ENCODE data around the gene DSN1. TPM values are rescaled to one million over a fixed set of nuclear protein-coding genes. Genes with fewer than 3 reads are reported as not detected.

DSN1 gene
- total and polyA plus RNA-seq, 2 donors (not counting 3 experiments of a cell fraction or from before 2014, with no cell fraction given), result 11.0 to 25.0 TPM

- no peak overlapping the region for H3K9ac ChIP-seq (replicated peaks; ENCODE audit: extremely low read depth, insufficient read depth, low read length)
- H2AFZ ChIP-seq (ENCODE audit: low read depth, low read length), result no peak overlapping the region
- no peaks in the 10 kb centered on the region for H3K79me2 ChIP-seq (ENCODE audit: control insufficient read depth, insufficient read depth, low read length)
- CTCF ChIA-PET, result interaction anchor here (0.9 to 3.7 kb wide), 7 partner anchors 15 to 93 kb away, joined by 3 to 23 read pairs (median 5); a partner anchor contains a TSS
- FAIRE-seq (no peak), DNase-seq (ENCODE audit: low read depth, low spot score) (no peak)
- H3K9me3 ChIP-seq (replicated peaks; ENCODE audit: control insufficient read depth, insufficient read depth, low read length), result no peaks in the 10 kb centered on the region
- H3K4me2 ChIP-seq (ENCODE audit: insufficient read depth, low read length), result no peak overlapping the region
- H3K4me1 ChIP-seq (ENCODE audit: control insufficient read depth, extremely low read depth, insufficient read depth, low read length), result no peaks in the 10 kb centered on the region
- BruUV-seq (replicated peaks), result TSS peak; percentile 37
- dilution Hi-C loops (cut with MboI; ENCODE audit: extremely low pct_ligation_motif_present, low sequenced_read_pairs) (no loop called here), intact Hi-C loops (cut with micrococcal nuclease) (loop anchor here (5.0 kb wide), 1 partner anchor 69 kb away; a partner anchor contains a TSS)
- no peak overlapping the region for H3K27ac ChIP-seq (ENCODE audit: insufficient read depth, low read depth, low read length)
- no peaks in the 10 kb centered on the region for H4K20me1 ChIP-seq (replicated peaks; ENCODE audit: control insufficient read depth, extremely low read depth, insufficient read depth, low read length)
- H3K9me1 ChIP-seq (replicated peaks; ENCODE audit: control insufficient read depth, extremely low read depth, insufficient read depth, low read length), result no peaks in the 10 kb centered on the region
- no peak overlapping the region for H3K4me3 ChIP-seq (replicated peaks in 1 of 3; ENCODE audit: insufficient read depth in 1 of 3, low read depth in 1 of 3, low read length in 3 of 3)
- H3K36me3 ChIP-seq (ENCODE audit: control insufficient read depth in 2 of 2, extremely low read depth in 1 of 2, insufficient read depth in 2 of 2, low read length in 2 of 2), result peaks cover 21 to 40% of the 10 kb centered on the region in 2 experiments
- TF ChIP-seq MAX (IDR thresholded peaks at IDR 0.05; ENCODE audit: insufficient read depth, insufficient read length) (no peak), POLR2AphosphoS5 (IDR thresholded peaks at IDR 0.05; ENCODE audit: insufficient read depth, low read depth, low read length) (no peak), POLR2A (IDR thresholded peaks at IDR 0.05; ENCODE audit: low read depth, low read length) (no peak), MYC (IDR thresholded peaks at IDR 0.05; ENCODE audit: low read depth, low read length) (no peak), JUN (IDR thresholded peaks at IDR 0.05; ENCODE audit: borderline replicate concordance, insufficient read depth, insufficient read length, low read depth) (no peak), EZH2 (IDR thresholded peaks at IDR 0.05; ENCODE audit: borderline replicate concordance, low read depth, low read length, severe bottlenecking) (no peak), FOS (IDR thresholded peaks at IDR 0.05; ENCODE audit: borderline replicate concordance, insufficient read depth, low read length) (no peak), GATA2 (IDR thresholded peaks at IDR 0.05; ENCODE audit: insufficient read depth, insufficient read length, low read depth, low read length) (no peak)
- TF ChIP-seq, protein P1, sequence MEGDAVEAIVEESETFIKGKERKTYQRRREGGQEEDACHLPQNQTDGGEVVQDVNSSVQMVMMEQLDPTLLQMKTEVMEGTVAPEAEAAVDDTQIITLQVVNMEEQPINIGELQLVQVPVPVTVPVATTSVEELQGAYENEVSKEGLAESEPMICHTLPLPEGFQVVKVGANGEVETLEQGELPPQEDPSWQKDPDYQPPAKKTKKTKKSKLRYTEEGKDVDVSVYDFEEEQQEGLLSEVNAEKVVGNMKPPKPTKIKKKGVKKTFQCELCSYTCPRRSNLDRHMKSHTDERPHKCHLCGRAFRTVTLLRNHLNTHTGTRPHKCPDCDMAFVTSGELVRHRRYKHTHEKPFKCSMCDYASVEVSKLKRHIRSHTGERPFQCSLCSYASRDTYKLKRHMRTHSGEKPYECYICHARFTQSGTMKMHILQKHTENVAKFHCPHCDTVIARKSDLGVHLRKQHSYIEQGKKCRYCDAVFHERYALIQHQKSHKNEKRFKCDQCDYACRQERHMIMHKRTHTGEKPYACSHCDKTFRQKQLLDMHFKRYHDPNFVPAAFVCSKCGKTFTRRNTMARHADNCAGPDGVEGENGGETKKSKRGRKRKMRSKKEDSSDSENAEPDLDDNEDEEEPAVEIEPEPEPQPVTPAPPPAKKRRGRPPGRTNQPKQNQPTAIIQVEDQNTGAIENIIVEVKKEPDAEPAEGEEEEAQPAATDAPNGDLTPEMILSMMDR (IDR thresholded peaks at IDR 0.05; ENCODE audit: extremely low read depth in 1 of 2, insufficient read depth in 1 of 2, low read depth in 1 of 2, low read length in 2 of 2), result no peak
- no peaks in the 10 kb centered on the region for H3K27me3 ChIP-seq (ENCODE audit: control insufficient read depth in 2 of 2, insufficient read depth in 2 of 2, low read length in 2 of 2)
- POLR2A ChIA-PET, result no interaction called here
Observed at GRCh38 chr20:36793294-36794115, 19.9 kb upstream of the DSN1 start.
